Loucy (cell line): ENCODE measurements around the gene PKP4.

Experiments used
- CTCF ChIP-seq: fragments of 200-600 bp; sonication (generic); conservative IDR thresholded peaks from 2 replicates; pipeline ENCODE4 v1.5.1; 2014; ENCODE audit warnings: mild to moderate bottlenecking, antibody characterized with exemption, low read length
- EZH2phosphoT487 ChIP-seq: fragments of 200-600 bp; IDR thresholded peaks from 2 replicates; pipeline ENCODE4 v1.6.1; 2018; ENCODE audit warnings: antibody characterized with exemption, mild to moderate bottlenecking, moderate library complexity, borderline replicate concordance

- TF ChIP-seq CTCF (no peak), EZH2phosphoT487 (no peak)
Observed at GRCh38 chr2:158656492-158657229, 199.9 kb downstream of the PKP4 start.
